D721Med (cell line): ENCODE data around the gene CSF3.

Experiments
- DNase-seq: peaks from one replicate; pipeline ENCODE4 v3.0.0; 2011; ENCODE audit warnings: low spot score; ENCODE audit not compliant: insufficient read length
- FAIRE-seq: peaks from 2 replicates; lab custom pipeline; 2011; peaks lifted over from hg19 to GRCh38; lab: Jason Lieb, UNC
- TF ChIP-seq, protein P1 (sequence below): IDR thresholded peaks from 2 replicates; pipeline ENCODE4 v1.5.1; 2012; ENCODE audit warnings: mild to moderate bottlenecking, control low read depth; ENCODE audit not compliant: insufficient read depth; ENCODE audit errors: missing control alignments

CSF3 gene

GRCh38 chr17:39980351-39981206 is 34.7 kb upstream of the CSF3 start, which contains the start of gene PSMD3:
Gene PSMD3, plus strand, starts transcription at chr17:39980807. Its CDS starts 164 bp downstream, at chr17:39980971.
- TF ChIP-seq, protein P1, sequence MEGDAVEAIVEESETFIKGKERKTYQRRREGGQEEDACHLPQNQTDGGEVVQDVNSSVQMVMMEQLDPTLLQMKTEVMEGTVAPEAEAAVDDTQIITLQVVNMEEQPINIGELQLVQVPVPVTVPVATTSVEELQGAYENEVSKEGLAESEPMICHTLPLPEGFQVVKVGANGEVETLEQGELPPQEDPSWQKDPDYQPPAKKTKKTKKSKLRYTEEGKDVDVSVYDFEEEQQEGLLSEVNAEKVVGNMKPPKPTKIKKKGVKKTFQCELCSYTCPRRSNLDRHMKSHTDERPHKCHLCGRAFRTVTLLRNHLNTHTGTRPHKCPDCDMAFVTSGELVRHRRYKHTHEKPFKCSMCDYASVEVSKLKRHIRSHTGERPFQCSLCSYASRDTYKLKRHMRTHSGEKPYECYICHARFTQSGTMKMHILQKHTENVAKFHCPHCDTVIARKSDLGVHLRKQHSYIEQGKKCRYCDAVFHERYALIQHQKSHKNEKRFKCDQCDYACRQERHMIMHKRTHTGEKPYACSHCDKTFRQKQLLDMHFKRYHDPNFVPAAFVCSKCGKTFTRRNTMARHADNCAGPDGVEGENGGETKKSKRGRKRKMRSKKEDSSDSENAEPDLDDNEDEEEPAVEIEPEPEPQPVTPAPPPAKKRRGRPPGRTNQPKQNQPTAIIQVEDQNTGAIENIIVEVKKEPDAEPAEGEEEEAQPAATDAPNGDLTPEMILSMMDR: peak; percentile 91
- FAIRE-seq (no peak), DNase-seq (peak; percentile 73)

- TF ChIP-seq, protein P1: no peak
- no peak for DNase-seq
- no peak for FAIRE-seq
These were observed 34.0 kb upstream of the CSF3 start for GRCh38 chr17:39981207-39981741.

DNA sequence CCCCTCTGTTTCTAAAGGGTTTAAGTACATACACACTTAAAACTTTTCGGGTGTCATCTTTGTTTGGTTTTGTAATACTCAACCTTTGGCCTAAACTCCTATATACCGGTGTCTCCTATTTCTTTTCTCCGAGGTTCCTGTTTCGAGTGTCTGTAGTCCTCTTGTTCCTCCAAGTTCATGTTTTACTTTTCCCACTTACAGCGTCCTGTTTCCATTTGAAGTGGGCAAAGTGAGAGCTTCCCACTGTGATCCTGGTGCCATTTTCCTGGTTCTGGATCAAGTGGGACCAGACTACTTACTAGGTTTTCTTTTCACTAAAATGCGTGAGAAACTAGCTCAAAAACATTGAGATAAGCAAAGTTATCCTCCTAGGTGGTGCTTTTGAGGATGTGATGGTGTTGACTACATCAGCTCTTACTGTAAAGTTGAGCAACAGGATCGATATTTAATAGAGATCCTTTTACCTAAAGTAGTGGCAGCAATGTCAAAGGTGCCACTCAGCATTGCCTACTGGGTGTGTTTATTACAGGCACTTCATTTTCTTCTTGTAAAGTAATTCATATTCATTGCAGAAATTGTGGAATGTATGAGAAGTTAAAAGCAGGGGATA is 33.4 kb upstream of the CSF3 start:
- TF ChIP-seq, protein P1: no peak
- no peak for DNase-seq
- no peak for FAIRE-seq

GRCh38 chr17:39988206-39988810 is 26.9 kb upstream of the CSF3 start:
- no peak for FAIRE-seq
- TF ChIP-seq, protein P1: no peak
- no peak for DNase-seq

GRCh38 chr17:39994448-39994847 is 20.8 kb upstream of the CSF3 start:
- no peak for FAIRE-seq

DNA sequence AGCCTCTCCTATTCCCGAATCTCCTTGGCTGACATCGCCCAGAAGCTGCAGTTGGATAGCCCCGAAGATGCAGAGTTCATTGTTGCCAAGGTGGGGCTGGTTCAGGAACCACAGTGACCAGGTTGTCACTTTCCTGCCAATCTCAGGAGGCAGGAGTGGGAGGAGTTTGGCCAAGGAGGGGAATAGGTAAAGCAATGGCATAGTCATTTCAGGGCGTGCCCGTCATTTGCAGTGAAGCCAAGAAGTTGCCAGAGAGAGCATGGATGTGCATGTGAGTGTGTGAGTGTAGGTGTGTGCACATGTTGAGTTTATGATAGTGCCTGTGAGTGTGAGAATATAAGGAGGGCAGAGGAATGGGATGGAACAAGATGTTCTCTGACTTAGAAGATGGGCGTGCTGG is 19.8 kb upstream of the CSF3 start:
- no peak for FAIRE-seq

More at GRCh38 chr17:39994448-39994847, 20.8 kb upstream of the CSF3 start:
- no peak for DNase-seq
- TF ChIP-seq, protein P1: no peak

More for the DNA sequence above, 19.8 kb upstream of the CSF3 start:
- DNase-seq: no peak
- TF ChIP-seq, protein P1: no peak
